Ascending aorta (tissue), 2 donors: ENCODE results near the gene ADAMTSL3. TPM values are rescaled to one million over a fixed set of nuclear protein-coding genes. Genes with fewer than 3 reads are reported as not detected.

Experiments used
- DNase-seq, 2 donors: peaks; one replicate each; pipeline ENCODE4 v3.0.0-alpha.2; 2019; ENCODE audit warnings: low spot score in 2 of 2
- H3K27ac ChIP-seq, 2 donors: fragments of 200-600 bp; sonication (generic); one replicate each; pipeline ENCODE4 v1.5.1; 2016 to 2017; ENCODE audit warnings: mild to moderate bottlenecking in 1 of 2
- H3K27me3 ChIP-seq: fragments of 200-600 bp; sonication (generic); one replicate; pipeline ENCODE4 v1.5.1; 2017
- H3K36me3 ChIP-seq, 2 donors: fragments of 200-600 bp; sonication (generic); one replicate each; pipeline ENCODE4 v1.5.1; 2016
- H3K4me1 ChIP-seq, 2 donors: fragments of 200-600 bp; sonication (generic); one replicate each; pipeline ENCODE4 v1.5.1; 2016 to 2017; ENCODE audit warnings: mild to moderate bottlenecking in 1 of 2
- H3K4me3 ChIP-seq, 2 donors: fragments of 200-600 bp; sonication (generic); one replicate each; pipeline ENCODE4 v1.5.1; 2016 to 2017; ENCODE audit warnings: mild to moderate bottlenecking in 1 of 2
- H3K9me3 ChIP-seq, 2 donors: fragments of 200-600 bp; sonication (generic); one replicate each; pipeline ENCODE4 v1.5.1; 2016
- intact Hi-C: fragments of 100-400 bp; cut with DNase I; formaldehyde crosslinking; loops from one replicate; pipeline ENCODE4 v1.15.1; 2023
- total RNA-seq: library from RNA; depleted of rRNA; stranded (reverse); fragments of >200 nt; gene quantifications from one replicate; pipeline ENCODE4 v1.1.0, GENCODE V29; 2016
- TF ChIP-seq, protein P1 (sequence below), 3 experiments: fragments of 200-600 bp in 2 of 3; fragments of 450-650 bp in 1 of 3; sonication (generic) in 2 of 3; IDR thresholded peaks; one replicate each; pipeline ENCODE4 v1.5.1; 2016 to 2019; ENCODE audit warnings: antibody characterized with exemption in 3 of 3, mild to moderate bottlenecking in 1 of 3, moderate library complexity in 1 of 3

ADAMTSL3 gene
- total RNA-seq, 1 donor from 2014 or later: 28.1 TPM

DNA sequence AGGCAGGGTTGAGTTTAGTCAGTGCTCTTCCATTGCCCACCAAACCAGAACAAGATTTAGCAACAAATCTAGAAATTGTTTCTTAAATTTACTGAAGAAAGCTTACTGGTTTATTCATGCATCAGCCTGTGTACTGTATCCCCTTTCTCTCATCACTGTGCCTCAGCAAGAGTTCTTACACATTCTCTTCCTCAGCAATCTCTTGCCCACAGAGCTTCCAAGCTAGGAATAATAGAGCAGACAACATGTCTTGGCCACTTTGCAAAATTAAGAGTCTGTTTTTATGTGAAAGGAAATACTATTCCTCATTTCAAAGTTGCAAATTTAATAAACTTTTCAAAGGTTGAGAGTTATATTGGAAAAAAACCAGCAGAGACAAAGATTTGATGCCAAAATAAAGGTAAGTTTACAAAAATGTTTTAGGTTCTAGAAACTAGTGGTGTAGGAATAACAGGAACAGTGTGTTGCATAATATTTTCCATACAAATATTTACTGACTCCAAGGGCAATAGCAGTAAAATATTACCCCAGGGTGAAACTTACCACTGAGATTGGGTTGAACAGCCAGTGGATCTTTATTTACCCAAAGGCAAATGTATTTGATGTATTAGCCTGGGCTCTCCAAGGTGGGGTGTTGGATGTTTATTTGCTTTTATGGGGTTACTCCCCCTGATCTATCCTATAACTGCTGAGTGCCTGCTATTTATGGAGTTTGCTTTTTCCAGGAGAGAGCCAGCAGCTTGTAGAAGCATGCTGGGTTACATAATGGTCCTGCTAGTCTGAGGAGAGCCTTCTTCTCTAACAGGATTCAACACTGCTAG lies 276.7 kb downstream of the ADAMTSL3 start:
- intact Hi-C loops: no loop called here

DNA sequence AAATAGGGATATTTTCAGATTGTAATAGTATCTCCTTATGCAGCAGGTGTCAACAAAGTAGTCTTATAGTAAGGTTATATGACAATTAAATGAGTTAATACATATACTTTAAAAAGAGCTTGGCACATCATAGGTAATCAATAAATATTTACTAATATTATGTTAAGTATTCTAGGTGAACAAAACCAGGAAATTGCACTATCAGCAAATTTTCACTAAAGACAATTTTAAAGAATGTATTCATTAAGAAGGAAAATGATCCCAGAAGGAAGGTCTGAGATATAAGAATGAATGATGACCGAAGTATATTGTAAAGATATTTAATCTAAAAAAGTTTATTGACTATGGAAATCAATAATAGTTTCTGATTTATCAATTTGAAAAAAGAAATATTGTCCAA lies 281.9 kb downstream of the ADAMTSL3 start:
- Histone ChIP-seq H3K36me3 (no peaks in the 10 kb centered on the region), H3K9me3 (no peaks in the 10 kb centered on the region), H3K27me3 (no peaks in the 10 kb centered on the region), H3K4me1 (peaks cover 0 to 17% of the 10 kb centered on the region in 2 donors), H3K27ac (no peak overlapping the region), H3K4me3 (no peak overlapping the region)
- intact Hi-C loops: no loop called here
- TF ChIP-seq, protein P1, sequence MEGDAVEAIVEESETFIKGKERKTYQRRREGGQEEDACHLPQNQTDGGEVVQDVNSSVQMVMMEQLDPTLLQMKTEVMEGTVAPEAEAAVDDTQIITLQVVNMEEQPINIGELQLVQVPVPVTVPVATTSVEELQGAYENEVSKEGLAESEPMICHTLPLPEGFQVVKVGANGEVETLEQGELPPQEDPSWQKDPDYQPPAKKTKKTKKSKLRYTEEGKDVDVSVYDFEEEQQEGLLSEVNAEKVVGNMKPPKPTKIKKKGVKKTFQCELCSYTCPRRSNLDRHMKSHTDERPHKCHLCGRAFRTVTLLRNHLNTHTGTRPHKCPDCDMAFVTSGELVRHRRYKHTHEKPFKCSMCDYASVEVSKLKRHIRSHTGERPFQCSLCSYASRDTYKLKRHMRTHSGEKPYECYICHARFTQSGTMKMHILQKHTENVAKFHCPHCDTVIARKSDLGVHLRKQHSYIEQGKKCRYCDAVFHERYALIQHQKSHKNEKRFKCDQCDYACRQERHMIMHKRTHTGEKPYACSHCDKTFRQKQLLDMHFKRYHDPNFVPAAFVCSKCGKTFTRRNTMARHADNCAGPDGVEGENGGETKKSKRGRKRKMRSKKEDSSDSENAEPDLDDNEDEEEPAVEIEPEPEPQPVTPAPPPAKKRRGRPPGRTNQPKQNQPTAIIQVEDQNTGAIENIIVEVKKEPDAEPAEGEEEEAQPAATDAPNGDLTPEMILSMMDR (IDR thresholded peaks at IDR 0.05): no peak
- no peak for DNase-seq

More for the DNA sequence above, 276.7 kb downstream of the ADAMTSL3 start:
- H3K36me3 ChIP-seq: no peaks in the 10 kb centered on the region
- no peak for DNase-seq
- peaks cover 0 to 22% of the 10 kb centered on the region in 2 donors for H3K4me1 ChIP-seq
- peak overlapping the region; percentile 31 to 66 for H3K27ac ChIP-seq
- no peaks in the 10 kb centered on the region for H3K9me3 ChIP-seq
- no peak overlapping the region for H3K4me3 ChIP-seq
- TF ChIP-seq, protein P1 (IDR thresholded peaks at IDR 0.05): no peak
- no peaks in the 10 kb centered on the region for H3K27me3 ChIP-seq

DNA sequence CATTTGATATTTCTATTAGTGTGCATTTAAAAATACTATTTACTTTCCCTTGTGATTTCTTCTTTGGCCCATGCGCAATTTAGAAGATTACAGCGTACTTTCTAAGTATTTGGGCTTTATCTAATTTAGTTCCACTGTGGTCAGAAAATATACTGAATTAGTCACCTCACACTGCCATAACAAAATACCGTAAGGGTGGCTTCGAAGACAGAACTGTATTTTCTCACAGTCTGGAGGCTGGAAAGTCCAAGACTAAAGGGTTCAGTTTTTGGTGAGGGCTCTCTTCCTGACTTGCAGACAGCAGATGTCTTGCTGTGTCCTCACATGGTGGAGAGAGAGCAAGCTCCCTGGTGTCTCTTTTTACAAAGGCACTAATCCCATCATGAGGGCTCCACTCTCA lies 286.2 kb downstream of the ADAMTSL3 start:
- H3K4me1 ChIP-seq: no peaks in the 10 kb centered on the region
- no peaks in the 10 kb centered on the region for H3K9me3 ChIP-seq
- H3K36me3 ChIP-seq: peaks cover 7 to 25% of the 10 kb centered on the region in 2 donors
- intact Hi-C loops: no loop called here
- no peak overlapping the region for H3K27ac ChIP-seq
- DNase-seq: no peak
- TF ChIP-seq, protein P1 (IDR thresholded peaks at IDR 0.05): no peak
- H3K4me3 ChIP-seq: no peak overlapping the region
- H3K27me3 ChIP-seq: no peaks in the 10 kb centered on the region

DNA sequence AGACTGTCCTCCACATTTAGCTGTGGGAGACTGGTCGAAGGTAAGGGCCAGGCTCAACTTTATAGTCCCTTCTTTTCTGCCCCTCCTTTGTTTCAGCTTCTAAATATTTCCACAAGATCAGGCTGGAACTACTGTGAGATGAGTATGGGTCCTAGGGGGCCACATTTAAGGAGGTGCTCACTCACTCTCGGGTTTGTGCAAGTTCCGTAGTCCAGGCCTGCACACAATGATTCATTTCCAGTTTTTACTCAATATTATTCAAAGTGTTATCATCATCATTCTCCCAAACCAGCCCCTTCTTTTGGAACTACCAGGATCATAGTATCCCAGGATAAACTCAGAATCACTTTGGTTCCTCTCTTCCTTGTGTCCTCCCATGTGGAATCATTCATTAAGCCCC lies 289.1 kb downstream of the ADAMTSL3 start:
- Histone ChIP-seq H3K9me3 (no peaks in the 10 kb centered on the region), H3K4me3 (no peak overlapping the region), H3K36me3 (peaks cover 7 to 51% of the 10 kb centered on the region in 2 donors), H3K27ac (no peak overlapping the region), H3K4me1 (no peaks in the 10 kb centered on the region), H3K27me3 (no peaks in the 10 kb centered on the region)
- TF ChIP-seq, protein P1 (IDR thresholded peaks at IDR 0.05): no peak
- intact Hi-C loops: no loop called here
- DNase-seq: no peak

DNA sequence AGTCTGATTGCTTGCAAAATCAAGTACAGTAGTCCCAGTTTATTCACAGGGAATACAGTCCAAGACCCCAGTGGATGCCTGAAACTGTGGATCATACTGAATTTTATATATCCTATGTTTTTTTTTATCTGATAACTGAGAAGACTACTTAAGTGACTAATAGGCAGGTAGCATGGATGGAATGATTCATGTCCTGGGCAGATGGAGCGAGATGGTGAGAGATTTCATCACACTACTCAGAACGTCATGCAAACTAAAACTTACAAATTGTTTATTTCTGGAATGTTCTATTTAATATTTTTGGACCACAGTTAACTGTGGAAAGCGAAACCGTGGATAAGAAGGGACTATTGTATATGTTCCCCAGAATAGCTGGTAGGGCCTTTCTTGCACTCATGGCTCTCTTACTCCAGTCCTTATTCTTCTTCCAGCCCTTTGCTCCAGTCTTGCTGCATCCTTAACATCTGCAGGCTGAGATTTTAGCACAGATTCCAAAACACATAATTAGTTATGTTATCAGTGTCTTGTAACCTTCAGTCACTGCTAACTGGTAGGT lies 290.0 kb downstream of the ADAMTSL3 start:
- H3K36me3 ChIP-seq: peaks cover 7 to 60% of the 10 kb centered on the region in 2 donors
- no peaks in the 10 kb centered on the region for H3K4me1 ChIP-seq
- no peak for DNase-seq
- H3K4me3 ChIP-seq: no peak overlapping the region
- intact Hi-C loops: no loop called here
- no peaks in the 10 kb centered on the region for H3K9me3 ChIP-seq
- TF ChIP-seq, protein P1 (IDR thresholded peaks at IDR 0.05): no peak
- no peak overlapping the region for H3K27ac ChIP-seq
- no peaks in the 10 kb centered on the region for H3K27me3 ChIP-seq
